ES-I3 (cell line): ENCODE data around the gene SERPINB6.
A peak's percentile ranks its signal among the peaks of the same experiment; 100 is the strongest.

ENCODE experiments used
- H3K36me3 ChIP-seq: 2 replicates; pipeline ENCODE4 v1.6.1; 2013; ENCODE audit warnings: mild to moderate bottlenecking, low read length, control low read depth, moderate library complexity; ENCODE audit not compliant: insufficient read depth
- H3K4me1 ChIP-seq: 2 replicates; pipeline ENCODE4 v1.6.1; 2013; ENCODE audit warnings: mild to moderate bottlenecking, control low read depth, low read length; ENCODE audit not compliant: insufficient read depth
- H3K9ac ChIP-seq: 2 replicates; pipeline ENCODE4 v1.6.1; 2013; ENCODE audit warnings: low read depth, mild to moderate bottlenecking, low read length, moderate library complexity
- H3K9me3 ChIP-seq: 2 replicates; pipeline ENCODE4 v1.6.1; 2013; ENCODE audit warnings: mild to moderate bottlenecking, low read length, moderate library complexity; ENCODE audit not compliant: control insufficient read depth, insufficient read depth

SERPINB6 gene

DNA sequence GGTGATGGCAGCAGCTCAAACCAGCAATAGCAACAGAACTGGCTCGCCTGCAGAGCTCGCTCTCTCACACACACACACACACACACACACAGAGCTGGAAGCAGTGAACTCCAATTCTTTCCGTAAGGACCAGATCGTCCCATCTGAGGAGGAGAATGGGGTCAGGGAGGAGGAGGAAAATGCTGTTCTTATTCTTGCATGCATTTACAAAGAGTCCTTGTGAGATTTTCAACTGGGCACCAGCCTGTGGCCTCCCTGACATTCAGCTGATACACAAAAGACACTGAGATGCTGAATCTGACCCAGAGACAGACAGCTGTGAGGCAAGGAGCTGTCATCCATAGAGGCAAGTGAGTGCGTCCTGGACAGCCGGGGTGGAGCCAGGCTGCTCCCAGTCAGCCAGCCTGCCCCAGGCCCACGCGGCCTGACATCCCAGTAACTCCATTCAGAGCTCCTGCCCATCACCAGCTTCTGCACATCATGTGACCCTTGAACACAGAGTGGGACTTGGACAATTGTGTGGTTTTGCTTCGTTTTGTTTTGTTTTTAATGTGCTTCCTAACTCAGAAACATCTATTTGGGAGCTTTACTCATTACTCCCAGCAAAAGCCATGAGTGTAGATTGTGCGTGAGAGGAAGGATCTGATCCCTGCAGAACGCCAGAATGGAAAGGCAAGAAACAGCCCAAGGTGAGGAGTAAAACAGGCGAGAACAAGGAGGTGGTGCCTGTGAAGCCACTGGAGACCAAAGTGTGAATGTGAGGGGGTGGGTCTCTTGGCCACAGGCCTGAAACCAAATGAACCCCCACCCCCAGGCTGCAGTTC, 70.3 kb downstream of the SERPINB6 start:
- Histone ChIP-seq H3K4me1 (peaks cover 9% of the 10 kb centered on the region; the same call in 1 of the 2 replicates), H3K9me3 (no peaks in the 10 kb centered on the region), H3K36me3 (peaks cover 15% of the 10 kb centered on the region; the same call in 1 of the 2 replicates), H3K9ac (peak overlapping the region; percentile 22; the same call in 1 of the 2 replicates)

GRCh38 chr6:2900221-2900807, 71.1 kb downstream of the SERPINB6 start:
- Histone ChIP-seq H3K9ac (peak overlapping the region; percentile 22; the same call in 1 of the 2 replicates), H3K4me1 (peaks cover 9% of the 10 kb centered on the region; the same call in 1 of the 2 replicates), H3K9me3 (no peaks in the 10 kb centered on the region), H3K36me3 (peaks cover 16% of the 10 kb centered on the region)

DNA sequence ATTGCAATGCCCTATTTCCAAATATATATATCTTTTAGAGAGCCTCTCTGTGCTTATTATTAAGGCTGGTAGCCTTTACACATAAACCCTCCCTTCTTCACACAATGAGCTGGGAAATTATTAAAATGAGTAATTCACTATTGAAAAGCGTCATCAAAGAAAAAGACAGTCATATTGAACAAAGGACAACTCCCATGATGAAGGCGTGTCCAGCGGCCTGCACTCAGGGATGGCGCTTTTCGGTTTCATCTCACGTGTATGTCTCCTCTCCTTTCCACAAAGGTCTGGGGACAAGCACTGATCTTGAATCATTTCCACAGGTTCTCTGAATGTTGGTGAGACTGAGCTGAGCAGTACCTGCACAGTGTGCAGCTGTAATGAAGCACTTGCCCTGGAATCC, 71.8 kb downstream of the SERPINB6 start:
- peaks cover 9% of the 10 kb centered on the region; the same call in 1 of the 2 replicates for H3K4me1 ChIP-seq
- no peaks in the 10 kb centered on the region for H3K9me3 ChIP-seq
- peaks cover 23% of the 10 kb centered on the region for H3K36me3 ChIP-seq
- H3K9ac ChIP-seq = no peak overlapping the region
